Neural progenitor cell (in vitro differentiated cells): ENCODE data around the gene SLCO3A1. TPM values are rescaled to one million over a fixed set of nuclear protein-coding genes. Genes with fewer than 3 reads are reported as not detected.

Experiments
- DNase-seq: peaks from one replicate; pipeline ENCODE4 v3.0.0-alpha.2; 2016; ENCODE audit warnings: low spot score
- H2AFZ ChIP-seq: fragments of 200-600 bp; sonication (generic); replicated peaks from 2 replicates; pipeline ENCODE4 v1.6.1; 2016; ENCODE audit warnings: antibody characterized with exemption
- H3F3A ChIP-seq: fragments of 200-600 bp; sonication (generic); 2 replicates; pipeline ENCODE4 v1.6.1; 2016; ENCODE audit warnings: antibody characterized with exemption, low read depth
- H3K27ac ChIP-seq: fragments of 200-600 bp; sonication (generic); 2 replicates; pipeline ENCODE4 v1.5.1; 2016; ENCODE audit warnings: mild to moderate bottlenecking
- H3K27me3 ChIP-seq: fragments of 200-600 bp; sonication (generic); 2 replicates; pipeline ENCODE4 v1.6.1; 2016; ENCODE audit warnings: mild to moderate bottlenecking, moderate library complexity
- H3K36me3 ChIP-seq: fragments of 200-600 bp; sonication (generic); 2 replicates; pipeline ENCODE4 v1.5.1; 2016
- H3K4me1 ChIP-seq: fragments of 200-600 bp; sonication (generic); 2 replicates; pipeline ENCODE4 v1.6.1; 2016; ENCODE audit warnings: mixed run types
- H3K4me2 ChIP-seq: fragments of 200-600 bp; sonication (generic); 2 replicates; pipeline ENCODE4 v1.6.1; 2016
- H3K4me3 ChIP-seq: fragments of 200-600 bp; sonication (generic); 2 replicates; pipeline ENCODE4 v1.5.1; 2016
- H3K79me2 ChIP-seq: fragments of 200-600 bp; sonication (generic); 2 replicates; pipeline ENCODE4 v1.6.1; 2016; ENCODE audit warnings: low read depth
- H3K9ac ChIP-seq: fragments of 200-600 bp; sonication (generic); 2 replicates; pipeline ENCODE4 v1.6.1; 2016
- H3K9me3 ChIP-seq: fragments of 200-600 bp; sonication (generic); 2 replicates; pipeline ENCODE4 v1.5.1; 2016; ENCODE audit warnings: low read depth
- H4K20me1 ChIP-seq: fragments of 200-600 bp; sonication (generic); 2 replicates; pipeline ENCODE4 v1.6.1; 2016; ENCODE audit warnings: low read depth
- H3K27ac Mint-ChIP-seq: 3 replicates; pipeline ENCODE4 v1.8.0; 2021; ENCODE audit warnings: mixed read lengths
- H3K27me3 Mint-ChIP-seq: 2 replicates; pipeline ENCODE4 v1.8.0; 2022; ENCODE audit warnings: low read depth, mild to moderate bottlenecking, inconsistent platforms, moderate library complexity, mixed read lengths; ENCODE audit not compliant: insufficient read depth
- H3K36me3 Mint-ChIP-seq: 3 replicates; pipeline ENCODE4 v1.8.0; 2021; ENCODE audit warnings: mixed read lengths
- H3K4me1 Mint-ChIP-seq: 3 replicates; pipeline ENCODE4 v1.8.0; 2021; ENCODE audit warnings: mixed read lengths
- H3K4me3 Mint-ChIP-seq: 3 replicates; pipeline ENCODE4 v1.8.0; 2021; ENCODE audit warnings: mild to moderate bottlenecking, moderate library complexity, mixed read lengths
- H3K9me3 Mint-ChIP-seq: 3 replicates; pipeline ENCODE4 v1.8.0; 2020; ENCODE audit warnings: mixed read lengths
- EZH2 ChIP-seq: fragments of 200-600 bp; sonication (generic); IDR thresholded peaks from 2 replicates; pipeline ENCODE4 v1.6.1; 2017; ENCODE audit warnings: antibody characterized with exemption, mild to moderate bottlenecking, moderate library complexity
- EZH2phosphoT487 ChIP-seq: fragments of 200-600 bp; sonication (generic); IDR thresholded peaks from 2 replicates; pipeline ENCODE4 v1.6.1; 2017; ENCODE audit warnings: antibody characterized with exemption
- total RNA-seq: library from RNA; depleted of rRNA; stranded (reverse); fragments of >200 nt; gene quantifications from 2 replicates; pipeline ENCODE4 v1.2.3, GENCODE V29; 2015; ENCODE audit warnings: low replicate concordance
- TF ChIP-seq, protein P1 (sequence below): fragments of 200-600 bp; sonication (generic); IDR thresholded peaks from 2 replicates; pipeline ENCODE4 v1.5.1; 2017; ENCODE audit warnings: antibody characterized with exemption, mild to moderate bottlenecking

The SLCO3A1 gene
- total RNA-seq, 1 donor from 2014 or later: 6.6 TPM

DNA sequence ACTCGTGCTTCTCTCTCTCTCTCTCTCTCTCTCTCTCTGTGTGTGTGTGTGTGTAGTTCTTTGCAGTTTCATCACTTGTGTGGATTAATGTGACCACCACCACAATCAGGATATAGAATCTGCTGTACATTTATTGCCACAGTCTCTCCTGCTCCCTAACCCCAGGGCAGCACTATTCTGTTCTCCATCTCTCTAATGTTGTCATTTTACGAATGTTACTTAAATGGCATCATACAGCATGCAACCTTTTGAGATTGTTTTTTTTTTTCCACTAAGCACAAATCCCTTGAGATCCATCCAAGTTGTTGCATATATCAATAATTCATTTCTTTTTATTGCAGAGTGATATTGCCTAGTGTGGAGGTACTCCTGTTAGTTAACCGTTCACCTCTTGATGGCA lies 26.9 kb downstream of the SLCO3A1 start:
- H3K79me2 ChIP-seq: no peaks in the 10 kb centered on the region
- no peaks in the 10 kb centered on the region for H4K20me1 ChIP-seq
- H2AFZ ChIP-seq: no peak overlapping the region
- Mint-ChIP-seq H3K4me1 (peaks cover 13% of the 10 kb centered on the region), H3K27ac (no peak overlapping the region), H3K27me3 (peaks cover 2% of the 10 kb centered on the region), H3K9me3 (no peaks in the 10 kb centered on the region), H3K4me3 (no peak overlapping the region), H3K36me3 (no peaks in the 10 kb centered on the region)
- no peaks in the 10 kb centered on the region for H3K9me3 ChIP-seq
- no peak overlapping the region for H3K4me2 ChIP-seq
- H3K27me3 ChIP-seq: no peaks in the 10 kb centered on the region
- H3K4me1 ChIP-seq: peaks cover 13% of the 10 kb centered on the region
- DNase-seq: no peak
- H3F3A ChIP-seq: no peaks in the 10 kb centered on the region
- no peaks in the 10 kb centered on the region for H3K36me3 ChIP-seq
- H3K4me3 ChIP-seq: no peak overlapping the region
- TF ChIP-seq, protein P1, sequence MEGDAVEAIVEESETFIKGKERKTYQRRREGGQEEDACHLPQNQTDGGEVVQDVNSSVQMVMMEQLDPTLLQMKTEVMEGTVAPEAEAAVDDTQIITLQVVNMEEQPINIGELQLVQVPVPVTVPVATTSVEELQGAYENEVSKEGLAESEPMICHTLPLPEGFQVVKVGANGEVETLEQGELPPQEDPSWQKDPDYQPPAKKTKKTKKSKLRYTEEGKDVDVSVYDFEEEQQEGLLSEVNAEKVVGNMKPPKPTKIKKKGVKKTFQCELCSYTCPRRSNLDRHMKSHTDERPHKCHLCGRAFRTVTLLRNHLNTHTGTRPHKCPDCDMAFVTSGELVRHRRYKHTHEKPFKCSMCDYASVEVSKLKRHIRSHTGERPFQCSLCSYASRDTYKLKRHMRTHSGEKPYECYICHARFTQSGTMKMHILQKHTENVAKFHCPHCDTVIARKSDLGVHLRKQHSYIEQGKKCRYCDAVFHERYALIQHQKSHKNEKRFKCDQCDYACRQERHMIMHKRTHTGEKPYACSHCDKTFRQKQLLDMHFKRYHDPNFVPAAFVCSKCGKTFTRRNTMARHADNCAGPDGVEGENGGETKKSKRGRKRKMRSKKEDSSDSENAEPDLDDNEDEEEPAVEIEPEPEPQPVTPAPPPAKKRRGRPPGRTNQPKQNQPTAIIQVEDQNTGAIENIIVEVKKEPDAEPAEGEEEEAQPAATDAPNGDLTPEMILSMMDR: no peak
- TF ChIP-seq EZH2 (no peak), EZH2phosphoT487 (no peak)
- no peak overlapping the region for H3K9ac ChIP-seq
- H3K27ac ChIP-seq: no peak overlapping the region

DNA sequence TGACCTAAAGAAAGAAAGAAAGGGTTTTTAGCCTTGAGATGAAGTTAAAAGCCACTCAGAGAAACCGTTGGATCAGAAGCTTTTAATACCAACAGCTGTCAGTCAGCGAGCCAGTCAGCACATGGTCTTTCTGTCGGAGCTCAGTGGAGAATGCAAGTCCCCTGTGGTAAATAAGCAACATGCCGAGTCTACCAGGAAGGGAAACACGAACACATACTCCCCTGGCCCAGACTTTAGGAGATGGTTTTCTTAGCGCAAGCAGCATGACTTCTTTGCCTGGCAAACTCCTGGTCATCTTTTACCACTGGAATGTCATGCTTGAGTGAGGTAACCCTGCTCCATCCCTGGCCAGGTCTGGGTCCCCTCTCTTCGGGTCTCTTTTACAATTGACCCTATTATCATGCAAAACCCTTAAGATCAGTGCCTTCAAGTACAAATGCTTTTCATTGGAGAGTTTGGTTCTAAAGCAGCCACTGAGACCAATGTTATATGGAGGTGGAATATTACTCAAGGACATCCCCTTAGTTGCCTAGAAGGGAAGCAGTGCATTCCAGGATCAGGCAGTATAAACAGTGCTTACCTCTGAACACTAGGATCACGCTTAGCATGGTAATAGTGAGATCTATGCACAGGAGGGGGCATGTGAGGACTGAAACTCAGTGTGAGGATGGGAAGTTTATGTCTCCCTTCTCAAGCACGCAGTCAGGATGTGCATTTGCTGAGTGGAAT lies 28.2 kb downstream of the SLCO3A1 start:
- no peaks in the 10 kb centered on the region for H3K36me3 ChIP-seq
- TF ChIP-seq EZH2phosphoT487: no peak
- no peak for TF ChIP-seq EZH2
- DNase-seq: no peak

GRCh38 chr15:91882858-91883586 lies 29.5 kb downstream of the SLCO3A1 start:
- H3K4me1 Mint-ChIP-seq: peaks cover 28% of the 10 kb centered on the region
- Histone ChIP-seq H3K36me3 (no peaks in the 10 kb centered on the region), H3K9me3 (no peaks in the 10 kb centered on the region), H3K4me1 (peaks cover 17% of the 10 kb centered on the region), H3K27ac (no peak overlapping the region), H3K27me3 (no peaks in the 10 kb centered on the region), H2AFZ (no peak overlapping the region), H3K79me2 (no peaks in the 10 kb centered on the region), H3K4me2 (no peak overlapping the region), H3K4me3 (no peak overlapping the region), H4K20me1 (no peaks in the 10 kb centered on the region), H3K9ac (no peak overlapping the region), H3F3A (no peaks in the 10 kb centered on the region)
- H3K9me3 Mint-ChIP-seq: no peaks in the 10 kb centered on the region
- DNase-seq: no peak
- H3K4me3 Mint-ChIP-seq: no peak overlapping the region
- H3K27ac Mint-ChIP-seq: no peak overlapping the region
- TF ChIP-seq EZH2phosphoT487: no peak
- no peak for TF ChIP-seq EZH2
- TF ChIP-seq, protein P1: no peak
- peaks cover 2% of the 10 kb centered on the region for H3K27me3 Mint-ChIP-seq
- no peaks in the 10 kb centered on the region for H3K36me3 Mint-ChIP-seq

More for the DNA sequence above, 28.2 kb downstream of the SLCO3A1 start:
- Mint-ChIP-seq H3K27ac (no peak overlapping the region), H3K4me1 (peaks cover 21% of the 10 kb centered on the region), H3K4me3 (no peak overlapping the region), H3K9me3 (no peaks in the 10 kb centered on the region), H3K27me3 (peaks cover 2% of the 10 kb centered on the region), H3K36me3 (no peaks in the 10 kb centered on the region)
- Histone ChIP-seq H3F3A (no peaks in the 10 kb centered on the region), H3K4me1 (peaks cover 13% of the 10 kb centered on the region), H2AFZ (no peak overlapping the region), H3K4me2 (peak overlapping the region; percentile 31), H3K9ac (no peak overlapping the region), H3K4me3 (no peak overlapping the region), H3K79me2 (no peaks in the 10 kb centered on the region), H3K9me3 (no peaks in the 10 kb centered on the region), H3K27me3 (no peaks in the 10 kb centered on the region), H3K27ac (no peak overlapping the region), H4K20me1 (no peaks in the 10 kb centered on the region)

- H3K4me3 Mint-ChIP-seq: no peak overlapping the region
- peaks cover 28% of the 10 kb centered on the region for H3K4me1 Mint-ChIP-seq
- H3K27me3 Mint-ChIP-seq: peaks cover 2% of the 10 kb centered on the region
- no peak overlapping the region for H3K9ac ChIP-seq
- H3K36me3 ChIP-seq: no peaks in the 10 kb centered on the region
- no peak overlapping the region for H3K27ac ChIP-seq
- H3K4me1 ChIP-seq: peaks cover 18% of the 10 kb centered on the region
- DNase-seq: no peak
- no peaks in the 10 kb centered on the region for H4K20me1 ChIP-seq
- no peaks in the 10 kb centered on the region for H3K27me3 ChIP-seq
- H3K4me2 ChIP-seq: no peak overlapping the region
- no peaks in the 10 kb centered on the region for H3F3A ChIP-seq
- H3K79me2 ChIP-seq: no peaks in the 10 kb centered on the region
- no peak for TF ChIP-seq EZH2phosphoT487
- TF ChIP-seq EZH2: no peak
- TF ChIP-seq, protein P1: no peak
- H3K9me3 ChIP-seq: no peaks in the 10 kb centered on the region
- H3K27ac Mint-ChIP-seq: no peak overlapping the region
- H2AFZ ChIP-seq: no peak overlapping the region
- H3K4me3 ChIP-seq: no peak overlapping the region
- H3K9me3 Mint-ChIP-seq: no peaks in the 10 kb centered on the region
- no peaks in the 10 kb centered on the region for H3K36me3 Mint-ChIP-seq
Measured at GRCh38 chr15:91884606-91885005, 31.1 kb downstream of the SLCO3A1 start.
